GM13976 (cell line): Measurements from ENCODE around the gene CHFR.
A peak's percentile ranks its signal among the peaks of the same experiment; 100 is the strongest.
"Not testable (repeated sequence)": the region's sequence is repeated elsewhere in the genome, so short reads cannot be mapped to it uniquely, and the experiment has no call there.

ENCODE experiments used
- DNase-seq: peaks from one replicate; pipeline ENCODE4 v3.0.0; 2012; ENCODE audit warnings: low spot score
- CTCF ChIP-seq: IDR thresholded peaks from 2 replicates; pipeline ENCODE4 v1.5.1; 2012; ENCODE audit warnings: borderline replicate concordance, mild to moderate bottlenecking; ENCODE audit not compliant: insufficient read depth; ENCODE audit errors: extremely low read depth, missing control alignments, control extremely low read depth
- in situ Hi-C: fragments of 300-500 bp; cut with MboI; formaldehyde crosslinking; loops from one replicate; pipeline ENCODE4 v1.12.0; 2022; ENCODE audit warnings: low sequenced_read_pairs, mixed read lengths, inconsistent platforms; ENCODE audit not compliant: unreplicated experiment

CHFR gene

DNA sequence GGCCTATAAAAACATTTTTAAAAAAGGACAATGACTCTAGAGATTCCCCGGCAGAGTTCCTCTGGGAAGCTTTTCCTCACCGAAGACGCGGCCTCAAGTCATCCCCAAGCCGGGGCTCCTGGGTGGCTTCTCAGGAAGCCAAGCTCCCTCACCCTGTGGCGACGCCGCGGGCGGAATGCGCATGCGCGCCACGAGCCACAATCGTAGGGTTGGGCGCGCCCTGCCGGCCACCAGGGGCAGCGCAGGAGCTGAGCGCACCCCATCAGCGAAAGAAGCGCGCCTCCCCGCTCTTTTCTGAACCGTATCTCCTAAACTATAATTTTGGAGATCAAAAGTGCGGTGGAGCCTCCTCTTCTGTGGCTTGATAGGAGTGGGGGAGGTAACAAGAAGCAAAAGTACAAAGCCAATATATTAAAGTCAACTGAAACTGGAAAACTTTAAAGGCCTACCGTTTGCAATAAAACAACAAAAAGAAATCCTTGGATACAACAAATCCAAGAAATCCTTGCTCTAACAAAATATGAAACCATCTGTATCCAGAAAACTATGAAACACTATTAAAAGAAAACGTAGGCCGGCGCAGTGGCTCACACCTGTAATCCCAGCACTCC lies 17.4 kb upstream of the CHFR start:
- peak; percentile 75 for DNase-seq
- in situ Hi-C loops: no loop called here
- peak; percentile 43 for TF ChIP-seq CTCF

- DNase-seq: no peak
- in situ Hi-C loops: no loop called here
- no peak for TF ChIP-seq CTCF
Observed at GRCh38 chr12:132899033-132899432, 11.6 kb upstream of the CHFR start.

DNA sequence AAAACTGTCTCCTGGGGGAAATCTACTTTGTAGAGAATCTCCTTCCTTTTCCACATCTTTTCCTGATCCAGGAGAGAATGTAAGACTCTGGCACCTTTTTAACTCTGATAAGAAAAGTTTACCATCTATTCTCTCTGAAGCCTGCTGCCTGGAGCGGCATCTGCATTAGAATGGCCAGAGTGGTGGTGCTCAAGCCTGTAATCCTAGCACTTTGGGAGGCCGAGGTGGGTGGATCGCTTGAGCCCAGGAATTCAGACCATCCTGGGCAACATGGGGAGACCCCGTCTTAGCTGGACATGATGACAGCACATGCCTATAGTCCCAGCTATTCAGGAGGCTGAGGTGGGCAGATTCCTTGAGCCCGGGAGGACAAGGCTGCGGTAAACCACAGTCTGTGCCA lies 1.4 kb upstream of the CHFR start:
- in situ Hi-C loops: no loop called here
- no peak for DNase-seq
- no peak for TF ChIP-seq CTCF

- peak; percentile 53 for DNase-seq
- in situ Hi-C loops: no loop called here
- no peak for TF ChIP-seq CTCF
Observed at GRCh38 chr12:132886529-132887477, 602 bp downstream of the CHFR start.

GRCh38 chr12:132881818-132882217 lies 5.6 kb downstream of the CHFR start:
- TF ChIP-seq CTCF: no peak
- DNase-seq: no peak
- in situ Hi-C loops: no loop called here

DNA sequence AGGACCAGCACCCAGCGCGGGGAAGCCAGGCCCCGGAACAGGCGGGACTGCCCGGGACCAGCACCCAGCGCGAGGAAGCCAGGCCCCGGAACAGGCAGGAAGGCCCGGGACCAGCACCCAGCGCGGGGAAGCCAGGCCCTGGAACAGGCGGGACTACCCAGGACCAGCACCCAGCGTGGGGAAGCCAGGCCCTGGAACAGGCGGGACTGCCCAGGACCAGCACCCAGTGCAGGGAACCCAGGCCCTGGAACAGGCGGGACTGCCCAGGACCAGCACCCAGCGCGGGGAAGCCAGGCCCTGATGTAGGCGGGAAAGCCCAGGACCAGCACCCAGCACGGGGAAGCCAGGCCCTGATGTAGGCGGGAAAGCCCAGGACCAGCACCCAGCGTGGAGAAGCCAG lies 12.8 kb downstream of the CHFR start:
- in situ Hi-C loops, DNase-seq: not testable (repeated sequence)

DNA sequence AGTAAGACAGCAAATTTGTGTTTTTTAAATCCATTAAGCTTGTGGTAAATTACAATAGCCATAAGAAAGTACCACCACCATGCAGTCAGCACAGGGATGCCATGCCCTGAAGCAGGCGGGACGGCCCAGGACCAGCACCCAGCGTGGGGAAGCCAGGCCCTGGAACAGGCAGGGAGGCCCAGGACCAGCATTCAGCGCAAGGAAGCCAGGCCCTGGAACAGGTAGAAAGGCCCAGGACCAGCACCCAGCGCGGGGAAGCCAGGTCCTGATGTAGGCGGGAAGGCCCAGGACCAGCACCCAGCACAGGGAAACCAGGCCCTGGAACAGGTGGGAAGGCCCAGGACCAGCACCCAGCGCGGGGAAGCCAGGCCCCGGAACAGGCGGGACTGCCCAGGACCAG lies 13.2 kb downstream of the CHFR start:
- in situ Hi-C loops: no loop called here
- no peak for TF ChIP-seq CTCF
- DNase-seq: no peak
